IPS DF 6.9 (cell line): ENCODE data around the gene JOSD2.

Experiments used
- DNase-seq: peaks from one replicate; pipeline ENCODE4 v3.0.0-alpha.2; 2013; ENCODE audit warnings: low read depth, low spot score
- H3K27ac ChIP-seq: one replicate; pipeline ENCODE4 v1.5.1; 2013; ENCODE audit warnings: low read length, control low read depth
- H3K27me3 ChIP-seq: 2 replicates; pipeline ENCODE4 v1.6.1; 2013; ENCODE audit warnings: mild to moderate bottlenecking, low read length; ENCODE audit not compliant: control insufficient read depth, insufficient read depth
- H3K36me3 ChIP-seq: 2 replicates; pipeline ENCODE4 v1.6.1; 2013; ENCODE audit warnings: low read length; ENCODE audit not compliant: control insufficient read depth, insufficient read depth
- H3K4me1 ChIP-seq: 2 replicates; pipeline ENCODE4 v1.6.1; 2013; ENCODE audit warnings: low read length; ENCODE audit not compliant: control insufficient read depth, insufficient read depth
- H3K4me3 ChIP-seq: 2 replicates; pipeline ENCODE4 v1.5.1; 2013; ENCODE audit warnings: mild to moderate bottlenecking, low read length
- H3K9me3 ChIP-seq: 2 replicates; pipeline ENCODE4 v1.6.1; 2013; ENCODE audit warnings: low read length, inconsistent platforms; ENCODE audit not compliant: control insufficient read depth, insufficient read depth
- WGBS: extraction: QIAGEN DNeasy Blood & Tissue Kit; methylation state at CpG from one replicate; pipeline ENCODE4 v1.1.7; 2013; ENCODE audit warnings: mixed read lengths, missing lambda C conversion rate; ENCODE audit not compliant: insufficient read length, insufficient coverage; 5-methylcytosine and 5-hydroxymethylcytosine counted together

Gene JOSD2

GRCh38 chr19:50522881-50523280, 11.9 kb upstream of the JOSD2 start:
- Histone ChIP-seq H3K4me3 (no peak overlapping the region), H3K36me3 (no peaks in the 10 kb centered on the region; the same call in 1 of the 2 replicates), H3K9me3 (peaks cover 13% of the 10 kb centered on the region), H3K27me3 (no peaks in the 10 kb centered on the region), H3K4me1 (no peaks in the 10 kb centered on the region), H3K27ac (no peak overlapping the region)
- DNase-seq, result no peak
- no CpG with 5 or more reads among the region's 10 CpGs for WGBS

- no peak overlapping the region for H3K27ac ChIP-seq
- no peaks in the 10 kb centered on the region for H3K27me3 ChIP-seq
- DNase-seq, result no peak
- no peaks in the 10 kb centered on the region; the same call in 1 of the 2 replicates for H3K36me3 ChIP-seq
- H3K9me3 ChIP-seq, result peaks cover 13% of the 10 kb centered on the region
- WGBS, result no CpG with 5 or more reads among the region's 17 CpGs
- H3K4me3 ChIP-seq, result no peak overlapping the region
- no peaks in the 10 kb centered on the region for H3K4me1 ChIP-seq
Observed at GRCh38 chr19:50520822-50521465, 10.0 kb upstream of the JOSD2 start.

GRCh38 chr19:50519006-50519575, 8.1 kb upstream of the JOSD2 start:
- no peaks in the 10 kb centered on the region for H3K4me1 ChIP-seq
- H3K27me3 ChIP-seq, result no peaks in the 10 kb centered on the region
- WGBS, result no CpG with 5 or more reads among the region's 40 CpGs

DNA sequence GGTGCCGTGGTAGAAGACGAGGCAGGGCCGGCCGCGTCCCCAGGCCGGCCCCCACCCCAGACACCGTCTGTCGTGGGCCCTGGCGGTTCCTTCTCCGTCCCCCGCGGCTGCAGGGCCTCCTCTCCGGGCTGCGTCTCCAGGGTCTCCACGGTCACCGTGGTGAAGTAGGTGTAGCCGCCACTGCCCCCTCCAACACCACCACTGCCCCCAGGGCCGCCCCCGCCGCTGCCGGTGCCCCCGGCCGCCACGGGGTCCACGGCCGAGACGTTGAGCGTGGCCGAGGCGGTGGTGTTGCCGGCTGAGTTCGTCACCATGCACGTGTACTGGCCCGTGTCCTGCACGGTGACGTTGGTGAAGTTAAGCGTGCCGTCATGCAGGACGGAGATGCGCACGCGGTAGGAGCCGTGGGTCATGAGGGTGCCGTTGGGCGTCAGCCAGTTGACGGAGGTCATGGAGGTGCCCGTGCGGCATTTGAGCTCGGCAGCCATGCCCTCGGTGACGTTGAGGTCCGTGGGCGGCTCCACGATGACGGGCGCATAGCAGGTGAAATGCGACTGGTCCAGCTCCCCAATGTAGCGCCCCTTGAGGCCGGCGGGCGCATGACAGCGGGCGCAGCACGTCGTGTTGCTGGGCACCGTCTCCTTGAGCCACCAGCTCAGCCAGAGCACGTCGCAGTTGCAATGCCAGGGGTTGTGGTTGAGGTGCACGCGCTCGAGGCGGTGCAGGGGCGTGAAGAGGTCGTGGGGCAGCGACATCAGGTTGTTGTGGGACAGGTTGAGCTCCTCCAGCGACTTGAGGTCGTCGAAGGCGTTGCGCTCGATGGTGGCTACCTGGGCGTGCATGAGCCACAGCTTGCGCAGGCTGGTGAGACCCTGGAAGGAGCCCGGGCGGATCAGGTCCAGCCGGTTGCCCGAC, 7.4 kb upstream of the JOSD2 start:
- Histone ChIP-seq H3K4me3 (no peak overlapping the region), H3K4me1 (no peaks in the 10 kb centered on the region), H3K36me3 (no peaks in the 10 kb centered on the region; the same call in 1 of the 2 replicates), H3K27ac (no peak overlapping the region), H3K27me3 (no peaks in the 10 kb centered on the region), H3K9me3 (peaks cover 15% of the 10 kb centered on the region)
- no CpG with 5 or more reads among the region's 87 CpGs for WGBS
- no peak for DNase-seq

More at GRCh38 chr19:50519006-50519575, 8.1 kb upstream of the JOSD2 start:
- Histone ChIP-seq H3K4me3 (no peak overlapping the region), H3K27ac (no peak overlapping the region), H3K9me3 (peaks cover 15% of the 10 kb centered on the region), H3K36me3 (no peaks in the 10 kb centered on the region; the same call in 1 of the 2 replicates)
- DNase-seq, result no peak

DNA sequence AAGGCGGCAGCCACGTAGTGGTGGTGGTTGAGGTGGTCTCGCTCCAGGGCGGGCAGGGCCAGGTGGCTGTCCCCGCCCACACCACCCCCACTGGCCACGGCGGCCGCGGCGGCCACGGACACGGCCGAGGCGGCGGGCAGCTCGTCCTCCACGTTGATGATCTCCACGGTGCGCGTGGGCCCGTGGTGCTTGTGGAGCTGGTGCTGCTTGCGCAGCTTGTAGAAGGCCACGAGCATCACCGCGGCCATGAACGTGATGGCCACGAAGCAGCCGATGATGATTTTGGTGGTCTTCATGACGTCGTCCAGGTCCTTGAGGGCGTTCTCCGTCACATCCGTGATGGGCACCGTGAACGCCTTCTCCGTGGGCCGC, 6.7 kb upstream of the JOSD2 start:
- no peaks in the 10 kb centered on the region for H3K27me3 ChIP-seq
- H3K4me1 ChIP-seq, result no peaks in the 10 kb centered on the region
- DNase-seq, result no peak
- no peak overlapping the region for H3K27ac ChIP-seq
- no peak overlapping the region; the same call in 1 of the 2 replicates for H3K4me3 ChIP-seq
- no peaks in the 10 kb centered on the region; the same call in 1 of the 2 replicates for H3K36me3 ChIP-seq
- H3K9me3 ChIP-seq, result peaks cover 12% of the 10 kb centered on the region
- no CpG with 5 or more reads among the region's 37 CpGs for WGBS

DNA sequence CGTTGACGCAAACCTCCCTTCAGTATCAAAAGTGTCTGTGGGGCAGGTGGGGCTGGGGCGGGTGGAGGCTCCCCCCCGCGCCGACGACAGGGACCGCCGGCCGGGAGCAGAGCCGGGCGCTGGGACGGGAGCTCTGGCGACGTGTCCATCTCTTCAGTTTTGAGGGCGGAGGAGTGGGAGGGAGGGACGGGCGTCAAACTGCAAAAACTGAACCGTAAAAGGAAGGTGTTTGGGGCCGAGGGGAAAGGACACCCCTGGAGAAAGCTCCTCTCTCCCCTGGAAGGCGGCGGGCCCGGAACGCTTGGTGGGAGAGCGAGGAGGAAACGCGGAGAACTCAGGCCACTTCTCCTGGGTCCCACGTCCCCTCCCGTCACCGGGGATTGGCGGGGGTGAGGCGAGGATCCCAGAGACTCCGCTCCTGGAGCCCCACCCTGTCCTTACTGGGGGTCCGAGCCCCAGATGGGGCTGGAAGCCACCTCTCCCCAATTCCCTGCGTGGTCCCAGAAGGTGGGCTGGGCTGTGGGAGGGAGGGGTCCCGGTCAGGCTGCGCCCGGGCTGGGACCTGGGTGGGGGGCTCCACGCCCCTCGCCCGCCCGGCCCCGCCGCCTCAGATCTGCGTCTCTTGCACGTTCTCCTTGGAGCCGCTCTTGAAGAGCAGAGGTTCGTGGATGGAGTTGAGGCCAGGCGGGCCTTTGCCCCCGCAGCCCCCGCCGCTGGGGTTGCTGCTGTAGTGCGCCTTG, 6.1 kb upstream of the JOSD2 start:
- Histone ChIP-seq H3K9me3 (peaks cover 12% of the 10 kb centered on the region), H3K36me3 (no peaks in the 10 kb centered on the region; the same call in 1 of the 2 replicates), H3K27ac (no peak overlapping the region), H3K27me3 (no peaks in the 10 kb centered on the region), H3K4me3 (no peak overlapping the region), H3K4me1 (no peaks in the 10 kb centered on the region)
- DNase-seq, result no peak
- no CpG with 5 or more reads among the region's 53 CpGs for WGBS

GRCh38 chr19:50516456-50516855, 5.5 kb upstream of the JOSD2 start:
- Histone ChIP-seq H3K27me3 (no peaks in the 10 kb centered on the region), H3K9me3 (peaks cover 12% of the 10 kb centered on the region), H3K27ac (no peak overlapping the region), H3K4me1 (no peaks in the 10 kb centered on the region), H3K4me3 (no peak overlapping the region), H3K36me3 (no peaks in the 10 kb centered on the region; the same call in 1 of the 2 replicates)
- DNase-seq, result no peak
- WGBS, result no CpG with 5 or more reads among the region's 12 CpGs

DNA sequence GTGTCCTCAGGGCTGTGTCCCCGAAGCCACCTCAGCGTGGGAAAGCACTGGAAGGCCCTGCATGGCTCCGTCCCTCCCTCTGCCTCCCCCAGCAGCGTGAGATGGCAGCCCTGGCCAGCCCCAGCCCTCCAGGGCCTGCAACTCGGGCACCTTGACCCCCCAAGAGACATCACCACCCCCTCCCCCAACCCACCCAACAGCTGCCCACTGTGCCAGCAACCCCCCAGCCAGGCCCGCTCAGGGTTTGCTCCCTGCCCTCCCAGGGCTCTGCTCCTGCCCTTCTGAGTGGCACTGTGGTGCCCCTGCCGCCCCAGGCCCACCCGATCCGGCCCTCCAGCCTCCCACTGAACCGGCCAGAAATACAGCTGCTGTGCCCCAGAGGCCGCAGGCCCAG, 4.2 kb upstream of the JOSD2 start:
- WGBS, result no CpG with 5 or more reads among the region's 11 CpGs
- Histone ChIP-seq H3K9me3 (peaks cover 9% of the 10 kb centered on the region), H3K4me3 (no peak overlapping the region), H3K4me1 (no peaks in the 10 kb centered on the region), H3K27me3 (no peaks in the 10 kb centered on the region), H3K27ac (no peak overlapping the region), H3K36me3 (no peaks in the 10 kb centered on the region; the same call in 1 of the 2 replicates)
- no peak for DNase-seq

- no peak for DNase-seq
- Histone ChIP-seq H3K27ac (no peak overlapping the region), H3K4me1 (no peaks in the 10 kb centered on the region), H3K36me3 (no peaks in the 10 kb centered on the region; the same call in 1 of the 2 replicates), H3K9me3 (peaks cover 9% of the 10 kb centered on the region), H3K4me3 (no peak overlapping the region), H3K27me3 (no peaks in the 10 kb centered on the region)
- WGBS, result no CpG with 5 or more reads among the region's 38 CpGs
Observed at GRCh38 chr19:50514346-50515167, 3.6 kb upstream of the JOSD2 start.
